ENCODE data around the gene ZNF407. TPM values are rescaled to one million over a fixed set of nuclear protein-coding genes. Genes with fewer than 3 reads are reported as not detected.

ZNF407 gene
- total and polyA plus RNA-seq, 11 donors: 3.8 to 14.7 (median 11.5) TPM

DNA sequence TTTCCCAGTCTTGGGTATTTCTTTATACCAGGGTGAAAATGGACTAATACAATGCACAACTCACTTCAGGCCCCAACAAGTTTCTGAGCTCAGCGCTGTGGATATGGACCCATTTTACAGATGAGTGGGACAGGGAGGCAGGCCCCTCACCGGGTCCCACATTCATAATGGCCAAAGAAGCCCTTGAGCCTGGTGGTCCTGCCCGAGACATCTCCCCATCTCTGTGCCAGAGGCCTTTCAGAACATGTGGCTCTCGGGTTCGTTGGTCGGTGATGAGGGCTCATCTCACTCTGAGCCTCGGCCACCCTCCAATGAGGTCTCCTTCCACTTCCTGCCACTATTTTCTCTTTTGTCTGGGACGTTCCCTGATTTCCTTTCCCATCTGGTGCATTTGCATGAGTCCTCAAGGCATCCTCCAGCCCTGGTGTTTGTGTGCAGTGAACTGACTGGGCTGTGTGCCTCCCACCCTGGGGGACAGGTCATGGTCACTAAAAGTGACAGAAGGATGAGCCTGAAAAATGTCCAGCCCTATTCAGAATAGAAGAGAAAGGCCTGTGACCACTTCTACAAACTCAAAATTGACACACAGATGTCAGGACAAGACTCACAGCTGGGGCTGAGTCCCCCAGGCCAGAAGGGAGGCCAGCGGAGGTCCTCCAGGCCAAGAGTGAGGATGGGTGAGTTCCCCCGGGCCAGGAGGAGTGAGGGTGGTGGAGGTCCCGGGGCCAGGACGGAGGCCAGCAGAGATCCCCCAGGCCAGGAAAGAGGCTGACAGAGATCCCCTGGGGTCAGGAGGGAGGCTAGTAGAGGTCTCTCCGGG is 476.7 kb downstream of the ZNF407 start:
- 86 to 93% (median 90%) methylated on average over 8 to 13 of the region's 13 CpGs for WGBS, 4 donors

GRCh38 chr18:75075016-75075305 is 477.3 kb downstream of the ZNF407 start:
- peaks cover 0 to 21% (median 8%) of the 10 kb centered on the region in 12 donors for H3K9me3 ChIP-seq
- ATAC-seq (no peak), DNase-seq (no peak)
- 80 to 86% (median 84%) methylated on average over 3 of the region's 3 CpGs for WGBS, 4 donors
- H3K27ac ChIP-seq: no peak overlapping the region
- H3K4me1 ChIP-seq: peaks cover 0 to 19% (median 2%) of the 10 kb centered on the region in 12 donors
- TF ChIP-seq, protein P1, sequence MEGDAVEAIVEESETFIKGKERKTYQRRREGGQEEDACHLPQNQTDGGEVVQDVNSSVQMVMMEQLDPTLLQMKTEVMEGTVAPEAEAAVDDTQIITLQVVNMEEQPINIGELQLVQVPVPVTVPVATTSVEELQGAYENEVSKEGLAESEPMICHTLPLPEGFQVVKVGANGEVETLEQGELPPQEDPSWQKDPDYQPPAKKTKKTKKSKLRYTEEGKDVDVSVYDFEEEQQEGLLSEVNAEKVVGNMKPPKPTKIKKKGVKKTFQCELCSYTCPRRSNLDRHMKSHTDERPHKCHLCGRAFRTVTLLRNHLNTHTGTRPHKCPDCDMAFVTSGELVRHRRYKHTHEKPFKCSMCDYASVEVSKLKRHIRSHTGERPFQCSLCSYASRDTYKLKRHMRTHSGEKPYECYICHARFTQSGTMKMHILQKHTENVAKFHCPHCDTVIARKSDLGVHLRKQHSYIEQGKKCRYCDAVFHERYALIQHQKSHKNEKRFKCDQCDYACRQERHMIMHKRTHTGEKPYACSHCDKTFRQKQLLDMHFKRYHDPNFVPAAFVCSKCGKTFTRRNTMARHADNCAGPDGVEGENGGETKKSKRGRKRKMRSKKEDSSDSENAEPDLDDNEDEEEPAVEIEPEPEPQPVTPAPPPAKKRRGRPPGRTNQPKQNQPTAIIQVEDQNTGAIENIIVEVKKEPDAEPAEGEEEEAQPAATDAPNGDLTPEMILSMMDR (IDR thresholded peaks at IDR 0.05): no peak
- TF ChIP-seq POLR2A (IDR thresholded peaks at IDR 0.05): no peak
- intact Hi-C loops (cut with DNase I): loop anchor here in 1 of 10 donors (10.0 kb wide), 1 partner anchor 90 kb away; no protein-coding TSS in a partner anchor
- H3K4me3 ChIP-seq: no peak overlapping the region
- H3K36me3 ChIP-seq: no peaks in the 10 kb centered on the region
- no peaks in the 10 kb centered on the region for H3K27me3 ChIP-seq

More for the DNA sequence above, 476.7 kb downstream of the ZNF407 start:
- Histone ChIP-seq H3K27me3 (no peaks in the 10 kb centered on the region), H3K36me3 (no peaks in the 10 kb centered on the region), H3K4me3 (no peak overlapping the region), H3K4me1 (peaks cover 0 to 24% (median 2%) of the 10 kb centered on the region in 12 donors), H3K27ac (no peak overlapping the region), H3K9me3 (peaks cover 0 to 21% (median 8%) of the 10 kb centered on the region in 12 donors)
- ATAC-seq (no peak), DNase-seq (no peak)
- no peak for TF ChIP-seq POLR2A (IDR thresholded peaks at IDR 0.05)
- TF ChIP-seq, protein P1 (IDR thresholded peaks at IDR 0.05): no peak
- intact Hi-C loops (cut with DNase I): loop anchor here in 1 of 10 donors (10.0 kb wide), 1 partner anchor 90 kb away; no protein-coding TSS in a partner anchor

GRCh38 chr18:75075429-75075841 is 477.8 kb downstream of the ZNF407 start:
- Histone ChIP-seq H3K36me3 (no peaks in the 10 kb centered on the region), H3K27me3 (no peaks in the 10 kb centered on the region), H3K4me3 (no peak overlapping the region), H3K27ac (no peak overlapping the region), H3K4me1 (peaks cover 0 to 14% (median 0%) of the 10 kb centered on the region in 12 donors), H3K9me3 (peaks cover 0 to 21% (median 8%) of the 10 kb centered on the region in 12 donors)
- ATAC-seq (no peak), DNase-seq (no peak)
- TF ChIP-seq, protein P1 (IDR thresholded peaks at IDR 0.05): no peak
- TF ChIP-seq POLR2A (IDR thresholded peaks at IDR 0.05): no peak
- WGBS, 4 donors: 91 to 95% (median 92%) methylated on average over 8 to 12 of the region's 12 CpGs
- intact Hi-C loops (cut with DNase I): loop anchor here in 1 of 10 donors (10.0 kb wide), 1 partner anchor 89 kb away; no protein-coding TSS in a partner anchor

GRCh38 chr18:75076286-75076685 is 478.6 kb downstream of the ZNF407 start:
- no peaks in the 10 kb centered on the region for H3K27me3 ChIP-seq
- H3K4me1 ChIP-seq: peaks cover 0 to 8% (median 0%) of the 10 kb centered on the region in 12 donors
- H3K9me3 ChIP-seq: peaks cover 0 to 21% (median 8%) of the 10 kb centered on the region in 12 donors
- WGBS, 4 donors: 85 to 90% (median 88%) methylated on average over 5 of the region's 5 CpGs
- no peak for ATAC-seq
- intact Hi-C loops (cut with DNase I): loop anchor here in 1 of 10 donors (10.0 kb wide), 1 partner anchor 89 kb away; no protein-coding TSS in a partner anchor
- TF ChIP-seq POLR2A (IDR thresholded peaks at IDR 0.05): no peak
- TF ChIP-seq, protein P1 (IDR thresholded peaks at IDR 0.05): no peak
- H3K4me3 ChIP-seq: no peak overlapping the region
- H3K27ac ChIP-seq: no peak overlapping the region
- no peaks in the 10 kb centered on the region for H3K36me3 ChIP-seq
- no peak for DNase-seq

Measured in heart left ventricle (tissue), 16 donors.